ENCODE results near the gene COL2A1. TPM values are rescaled to one million over a fixed set of nuclear protein-coding genes. Genes with fewer than 3 reads are reported as not detected.

The COL2A1 gene
- total RNA-seq, 1 experiment from 2014 or later = 10.8 TPM

DNA sequence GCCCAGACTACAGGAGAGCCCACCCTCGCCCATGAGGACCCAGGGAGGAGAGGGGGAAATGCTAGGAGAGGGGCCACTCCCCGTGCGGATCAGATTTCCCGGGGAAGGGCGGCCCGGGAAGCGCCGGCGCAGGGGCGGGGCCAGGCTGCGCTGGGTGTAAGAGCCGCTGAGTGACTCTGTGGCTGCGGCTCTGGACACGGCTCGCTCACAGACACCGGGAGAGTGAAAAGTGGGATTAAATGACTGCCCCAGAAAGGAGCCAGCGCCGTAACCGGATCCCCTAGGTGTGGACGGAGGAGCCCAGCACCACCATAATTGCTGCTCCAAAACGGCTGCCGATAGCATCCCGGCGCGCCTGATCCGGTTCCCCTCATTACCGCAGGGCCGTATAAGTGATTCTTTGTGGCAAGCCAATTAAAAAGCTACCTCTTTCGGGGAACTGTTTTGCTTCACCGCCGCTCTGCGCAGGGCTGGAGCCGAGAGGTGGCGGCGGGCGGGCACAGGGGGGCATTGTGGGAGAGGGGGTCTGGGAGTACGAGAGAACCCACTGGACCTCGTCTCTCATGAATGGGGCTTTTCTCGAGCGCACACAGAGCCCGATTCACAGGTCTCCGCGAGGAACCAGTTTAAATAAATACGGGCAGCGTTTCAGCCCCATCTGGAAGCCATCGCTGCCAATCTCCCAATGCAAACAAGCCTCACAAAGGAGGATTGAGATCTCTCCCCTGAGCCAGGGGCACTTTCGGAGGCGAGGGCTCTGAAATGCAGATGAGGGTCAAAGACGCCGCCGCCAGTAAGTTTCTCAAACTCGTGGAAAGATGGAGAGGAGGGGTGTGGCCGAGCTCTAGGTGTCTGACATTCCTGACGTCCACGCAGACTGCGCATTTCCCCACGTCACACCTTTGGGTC lies 2.5 kb downstream of the COL2A1 start:
- no peak overlapping the region for H2BK120ac ChIP-seq (ENCODE audit: low read depth, low read length, poor library complexity, severe bottlenecking)
- no peaks in the 10 kb centered on the region for H3K79me2 ChIP-seq (ENCODE audit: insufficient read depth, low read length)
- H3K9ac ChIP-seq (ENCODE audit: extremely low read depth, insufficient read length, low read length) = no peak overlapping the region
- no peak overlapping the region for H2BK5ac ChIP-seq (ENCODE audit: insufficient read length, low read length)
- H3T11ph ChIP-seq (ENCODE audit: low read length) = no peak overlapping the region
- no peak overlapping the region for H2AFZ ChIP-seq (ENCODE audit: low read length)
- H4K20me1 ChIP-seq (ENCODE audit: control insufficient read depth, insufficient read depth, insufficient read length) = peaks cover 3% of the 10 kb centered on the region
- no CpG with 5 or more reads among the region's 57 CpGs for WGBS (ENCODE audit: extremely low coverage, insufficient read length, low lambda C conversion rate)
- no peak overlapping the region for H4K91ac ChIP-seq (ENCODE audit: insufficient read length, low read depth, low read length)
- peaks cover 3% of the 10 kb centered on the region for H3K4me1 ChIP-seq (ENCODE audit: insufficient read depth, low read length)
- H3K36me3 Mint-ChIP-seq (ENCODE audit: insufficient read depth in 1 of 3, low read depth in 3 of 3) = no peaks in the 10 kb centered on the region
- no peak overlapping the region for H3K14ac ChIP-seq (ENCODE audit: insufficient read depth, low read length)
- peak overlapping the region; percentile 69 for H3K4me2 ChIP-seq (ENCODE audit: insufficient read depth, insufficient read length, low read length)
- peaks cover 73% of the 10 kb centered on the region for H3K27me3 ChIP-seq (ENCODE audit: insufficient read depth, low read length)
- H2BK12ac ChIP-seq (ENCODE audit: insufficient read length, low read depth, low read length) = no peak overlapping the region
- no peak overlapping the region for H3K27ac ChIP-seq (ENCODE audit: insufficient read length, low read depth, low read length)
- H4K8ac ChIP-seq (replicated peaks; ENCODE audit: insufficient read length, low read depth, low read length) = no peak overlapping the region
- TF ChIP-seq CTCF (conservative IDR thresholded peaks at IDR 0.05) = no peak
- H3K56ac ChIP-seq (ENCODE audit: insufficient read length, low read depth, low read length) = no peak overlapping the region
- no peaks in the 10 kb centered on the region for H3K9me3 ChIP-seq (ENCODE audit: control insufficient read depth, low read depth, low read length)
- H3K79me1 ChIP-seq (ENCODE audit: insufficient read depth, low read depth, low read length, poor library complexity, severe bottlenecking) = no peaks in the 10 kb centered on the region
- H3K18ac ChIP-seq (ENCODE audit: insufficient read length, low read depth, low read length) = no peak overlapping the region
- no peak overlapping the region for H2AK5ac ChIP-seq (ENCODE audit: insufficient read length, low read length)
- no peak overlapping the region for H3K23ac ChIP-seq (ENCODE audit: insufficient read length, low read depth, low read length)
- no peak overlapping the region for H4K5ac ChIP-seq (ENCODE audit: insufficient read length, low read depth, low read length)
- peak overlapping the region in 1 of 3 experiments; percentile 59; a peak in 1 of 7 replicates for H3K27ac Mint-ChIP-seq
- peak overlapping the region; percentile 54 to 86 for H3K4me3 Mint-ChIP-seq
- H3K23me2 ChIP-seq (ENCODE audit: insufficient read length, low read depth, low read length, poor library complexity, severe bottlenecking) = peaks cover 31% of the 10 kb centered on the region
- no peak overlapping the region for H3K4ac ChIP-seq (ENCODE audit: low read depth, low read length)
- peaks cover 53 to 60% of the 10 kb centered on the region in 2 experiments for H3K4me1 Mint-ChIP-seq
- H3K27me3 Mint-ChIP-seq (ENCODE audit: low read depth) = peaks cover 99% of the 10 kb centered on the region
- peaks cover 0 to 2% of the 10 kb centered on the region in 2 experiments; a peak in 2 of 5 replicates for H3K9me3 Mint-ChIP-seq
- no peak overlapping the region for H2BK15ac ChIP-seq (ENCODE audit: low read depth, low read length)
- H2BK20ac ChIP-seq (ENCODE audit: low read depth, low read length, poor library complexity, severe bottlenecking) = no peak overlapping the region
- DNase-seq = peak; percentile 87

Data from H9 (cell line).